GM18526 (cell line): ENCODE results near the gene MTSS2.

Experiments
- POLR2A ChIP-seq: IDR thresholded peaks from 3 replicates; pipeline ENCODE4 v1.6.1; 2011; ENCODE audit not compliant: insufficient read length; ENCODE audit errors: extremely low read depth

The MTSS2 gene

DNA sequence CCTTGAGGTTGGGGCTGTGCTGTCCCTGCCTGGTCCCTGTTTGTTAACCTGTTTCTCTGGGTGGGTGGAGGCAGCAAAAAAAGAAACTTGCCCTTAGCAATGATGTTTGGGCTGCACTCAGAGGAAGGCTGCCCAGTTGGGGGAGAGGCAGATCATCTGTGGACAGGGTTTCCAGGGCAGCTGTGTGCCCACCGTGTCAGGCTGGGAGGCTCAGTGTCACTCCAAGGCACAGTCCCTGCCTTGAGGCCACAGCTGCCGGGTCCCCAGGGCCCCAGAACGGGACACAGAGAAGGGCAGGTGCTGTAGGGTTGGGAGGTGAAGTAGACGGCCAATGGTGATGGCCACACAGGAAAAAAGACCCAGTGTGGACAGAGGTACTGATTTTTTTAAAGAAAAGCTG lies 35.6 kb downstream of the MTSS2 start:
- no peak for TF ChIP-seq POLR2A

- TF ChIP-seq POLR2A, result no peak
Measured at GRCh38 chr16:70649300-70649699, 36.6 kb downstream of the MTSS2 start.

GRCh38 chr16:70648606-70649005 lies 37.2 kb downstream of the MTSS2 start:
- TF ChIP-seq POLR2A, result no peak

DNA sequence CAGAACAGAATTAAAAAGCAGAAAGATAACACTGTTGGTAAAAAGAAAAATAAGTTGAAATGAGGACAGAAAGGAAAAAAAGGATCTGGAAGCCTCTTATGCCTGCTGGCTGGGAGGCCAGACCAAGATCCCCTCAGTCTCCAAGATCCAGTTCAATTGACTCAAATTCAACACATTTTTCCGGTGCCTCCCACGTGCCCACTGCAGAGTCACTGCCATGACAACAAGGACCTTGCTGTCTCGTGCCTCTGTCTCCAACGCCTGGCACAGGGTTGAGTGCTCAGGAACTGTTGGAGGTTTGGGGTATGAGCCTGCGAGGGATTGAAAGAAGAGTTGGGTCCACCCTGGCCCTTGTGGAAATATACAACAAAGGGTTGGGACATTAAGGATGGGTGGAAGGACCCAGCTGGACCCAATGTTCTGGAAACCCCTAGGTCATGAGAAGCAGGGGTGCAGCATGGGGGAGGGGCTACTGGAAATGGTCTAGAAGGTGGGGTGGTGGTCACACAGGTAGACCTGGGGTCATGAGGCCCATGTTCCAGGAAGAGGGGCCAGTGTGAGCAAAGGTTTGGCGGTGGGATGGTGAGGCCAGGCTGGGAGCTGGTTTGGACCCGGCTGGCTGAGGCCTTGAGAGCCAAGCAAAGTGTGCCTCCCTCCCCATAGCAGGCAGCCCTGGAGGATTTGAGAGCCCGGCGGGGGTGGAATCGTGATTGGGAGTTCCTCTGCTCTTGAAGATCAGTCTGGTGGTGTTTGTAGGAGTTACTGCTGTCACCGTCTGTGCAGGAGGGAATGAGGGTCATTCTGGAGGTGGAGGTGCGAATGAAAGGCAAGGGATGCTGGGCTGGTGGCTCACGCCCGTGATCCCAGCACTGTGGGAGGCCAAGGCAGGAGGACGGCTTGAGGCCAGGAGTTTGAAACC lies 38.2 kb downstream of the MTSS2 start:
- no peak for TF ChIP-seq POLR2A

DNA sequence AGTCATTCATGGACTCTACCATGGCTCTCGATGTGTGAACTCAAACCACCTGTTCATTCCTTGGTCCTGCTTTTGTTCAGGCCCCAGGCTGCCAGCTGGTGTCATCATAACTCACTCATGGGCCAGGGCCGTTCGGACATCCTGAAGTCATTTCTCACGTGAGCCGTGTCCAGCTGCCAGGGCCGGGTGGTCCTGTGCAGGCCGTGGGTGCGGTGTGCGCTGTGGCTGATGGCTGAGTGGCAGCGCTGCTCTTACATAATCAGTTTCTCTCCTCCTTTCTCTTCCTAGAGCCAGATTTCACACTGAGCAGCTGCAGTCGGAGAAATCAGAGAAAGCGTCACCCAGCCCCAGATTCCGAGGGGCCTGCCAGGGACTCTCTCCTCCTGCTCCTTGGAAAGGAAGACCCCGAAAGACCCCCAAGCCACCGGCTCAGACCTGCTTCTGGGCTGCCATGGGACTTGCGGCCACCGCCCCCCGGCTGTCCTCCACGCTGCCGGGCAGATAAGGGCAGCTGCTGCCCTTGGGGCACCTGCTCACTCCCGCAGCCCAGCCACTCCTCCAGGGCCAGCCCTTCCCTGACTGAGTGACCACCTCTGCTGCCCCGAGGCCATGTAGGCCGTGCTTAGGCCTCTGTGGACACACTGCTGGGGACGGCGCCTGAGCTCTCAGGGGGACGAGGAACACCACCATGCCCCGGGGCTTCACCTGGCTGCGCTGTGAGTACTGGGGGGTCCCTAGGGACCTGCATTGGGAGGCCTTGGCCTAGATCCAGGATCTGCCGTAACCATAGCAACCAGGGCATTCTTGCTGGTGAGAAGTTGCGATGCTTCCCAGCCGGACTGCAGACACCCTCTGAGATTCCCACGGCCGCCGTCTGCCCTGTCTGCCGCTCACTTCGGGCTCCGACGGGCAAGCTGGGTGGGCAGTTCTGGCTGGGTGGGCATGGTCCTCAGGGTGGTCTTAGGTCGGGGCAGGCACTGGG lies 39.3 kb downstream of the MTSS2 start, which contains the start of gene IL34:
Gene IL34 (plus strand): TSS at position 300 of the 982 bp plus-strand sequence. CDS start 389 bp downstream, at position 689.
- TF ChIP-seq POLR2A, result no peak

DNA sequence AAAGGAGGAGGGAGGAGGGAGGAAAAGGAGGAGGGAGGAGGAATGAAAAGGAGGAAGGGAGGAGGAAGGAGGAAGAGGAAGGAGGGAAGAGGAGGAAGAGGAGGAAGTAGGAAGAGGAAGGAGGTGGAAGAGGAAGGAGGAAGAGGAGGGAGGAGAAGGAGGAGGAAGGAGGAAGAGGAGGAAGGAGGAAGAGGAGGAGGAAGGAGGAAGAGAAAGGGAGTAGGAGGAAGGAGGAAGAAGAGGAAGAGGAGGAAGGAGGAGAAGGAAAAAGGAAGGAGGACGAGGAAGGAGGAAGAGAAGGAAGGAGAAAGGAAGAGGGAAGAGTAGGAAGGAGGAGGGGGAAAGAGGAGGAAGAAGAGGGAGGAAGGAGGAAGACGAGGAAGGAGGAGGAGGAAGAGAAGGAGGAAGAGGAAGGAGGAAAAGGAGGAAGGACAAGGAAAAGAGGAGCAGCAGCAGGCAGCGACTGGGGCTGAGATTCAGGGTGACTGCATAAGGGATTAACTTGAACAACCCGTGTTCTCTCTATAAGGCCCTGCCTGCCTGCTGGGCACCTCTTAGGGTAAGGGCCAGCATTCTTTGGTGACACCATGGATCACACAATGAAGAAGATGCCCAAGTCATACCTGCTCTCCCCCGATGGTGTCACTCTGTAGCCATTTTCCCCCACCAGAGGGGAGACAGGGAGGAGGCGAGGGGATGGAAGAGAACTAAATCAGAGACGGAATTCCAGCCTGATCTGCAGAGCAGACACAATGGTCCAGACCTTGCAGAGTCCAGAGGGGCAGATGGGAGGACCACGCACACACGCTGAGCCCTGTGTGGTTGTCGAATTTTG lies 40.9 kb downstream of the MTSS2 start:
- TF ChIP-seq POLR2A, result no peak

DNA sequence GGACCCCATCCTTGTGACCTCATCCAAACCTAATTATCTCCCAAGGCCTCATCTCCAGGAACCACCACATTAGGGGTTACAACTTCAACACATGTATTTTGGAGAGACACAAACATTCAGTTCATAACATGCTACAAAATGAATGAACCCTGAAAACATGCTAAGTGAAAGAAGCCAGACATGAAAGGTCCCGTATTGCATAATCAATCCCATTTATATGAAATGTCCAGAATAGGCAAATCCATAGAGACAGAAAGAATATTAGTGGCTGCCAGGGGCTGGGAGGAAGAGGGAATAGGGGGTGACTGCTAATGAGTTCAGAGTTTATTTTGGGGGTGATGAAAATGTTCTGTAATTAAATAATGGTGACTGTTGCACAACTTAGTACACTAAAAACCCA lies 43.2 kb downstream of the MTSS2 start:
- no peak for TF ChIP-seq POLR2A

GRCh38 chr16:70638814-70639792 lies 46.8 kb downstream of the MTSS2 start:
- TF ChIP-seq POLR2A, result no peak
